Panc1 (cell line): ENCODE results near the gene RLBP1.

ENCODE experiments used
- CTCF ChIP-seq: fragments of 450-650 bp; IDR thresholded peaks from 2 replicates; pipeline ENCODE4 v1.5.1; 2017; ENCODE audit warnings: mild to moderate bottlenecking
- REST ChIP-seq, 2 experiments: IDR thresholded peaks; 2 replicates each; pipeline ENCODE4 v1.6.1; 2011 to 2012; ENCODE audit warnings: low read depth in 2 of 2, control low read depth in 1 of 2, low read length in 1 of 2, mild to moderate bottlenecking in 1 of 2, moderate library complexity in 1 of 2; ENCODE audit not compliant: insufficient read depth in 1 of 2

DNA sequence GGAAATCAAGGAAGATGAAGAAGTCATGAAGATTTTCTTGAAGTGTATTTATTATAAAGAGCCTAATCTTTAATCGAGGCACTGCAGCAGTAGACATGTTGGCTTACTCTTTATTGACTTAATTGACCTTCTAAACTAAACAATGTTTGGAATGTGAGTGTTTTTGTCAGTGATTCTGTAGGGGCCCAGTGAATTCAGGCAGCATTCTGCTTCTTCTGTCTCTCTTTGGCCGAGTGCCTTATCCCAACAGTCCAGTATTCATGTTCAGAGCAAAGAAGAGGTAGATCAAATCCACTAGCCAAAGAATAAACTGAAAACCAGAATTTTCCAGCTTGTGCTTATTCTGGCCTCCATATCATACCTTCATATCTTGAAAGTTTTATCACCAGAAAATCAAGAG, 55.7 kb downstream of the RLBP1 start:
- TF ChIP-seq CTCF (no peak), REST (IDR thresholded peaks at IDR 0.05; ENCODE audit: insufficient read depth in 1 of 2, low read depth in 2 of 2, low read length in 1 of 2) (no peak)
